Activated CD4-positive, alpha-beta memory T cell treated with anti-CD3 and anti-CD28 coated beads for 36 hours (primary cell): Measurements from ENCODE around the gene FOXL1. TPM values are rescaled to one million over a fixed set of nuclear protein-coding genes. Genes with fewer than 3 reads are reported as not detected.

ENCODE experiments used
- CTCF ChIA-PET: fragments of 350-600 bp; sonication (Branson Sonifier 250); formaldehyde crosslinking; loops from one replicate; lab custom pipeline; 2021; ENCODE audit warnings: antibody characterized with exemption, inconsistent platforms; lab: Charles Lee
- POLR2A ChIA-PET: fragments of 350-600 bp; sonication (Branson Sonifier 250); formaldehyde crosslinking; loops from one replicate; lab custom pipeline; 2021; ENCODE audit warnings: antibody characterized with exemption; lab: Charles Lee
- DNase-seq: peaks from one replicate; pipeline ENCODE4 v3.0.0-alpha.2; 2020
- H3K27ac Mint-ChIP-seq: one replicate; pipeline ENCODE4 v1.8.0; 2021; ENCODE audit warnings: mixed read lengths
- H3K27me3 Mint-ChIP-seq: one replicate; pipeline ENCODE4 v1.8.0; 2021; ENCODE audit warnings: mixed read lengths
- H3K36me3 Mint-ChIP-seq: one replicate; pipeline ENCODE4 v1.8.0; 2021; ENCODE audit warnings: mixed read lengths
- H3K4me1 Mint-ChIP-seq: one replicate; pipeline ENCODE4 v1.8.0; 2021; ENCODE audit warnings: low read depth, mixed read lengths
- H3K4me3 Mint-ChIP-seq: one replicate; pipeline ENCODE4 v1.8.0; 2021; ENCODE audit warnings: mild to moderate bottlenecking, mixed read lengths
- H3K9me3 Mint-ChIP-seq: one replicate; pipeline ENCODE4 v1.8.0; 2021; ENCODE audit warnings: mixed read lengths
- intact Hi-C: fragments of 100-400 bp; cut with micrococcal nuclease; formaldehyde crosslinking; loops from one replicate; pipeline ENCODE4 v1.15.1; 2023
- total RNA-seq, 2 experiments: library from RNA; stranded (reverse); gene quantifications; one replicate each; pipeline ENCODE4 v1.2.3, GENCODE V29; 2021

FOXL1 gene
- total RNA-seq, 2 experiments from 2014 or later: not detected

DNA sequence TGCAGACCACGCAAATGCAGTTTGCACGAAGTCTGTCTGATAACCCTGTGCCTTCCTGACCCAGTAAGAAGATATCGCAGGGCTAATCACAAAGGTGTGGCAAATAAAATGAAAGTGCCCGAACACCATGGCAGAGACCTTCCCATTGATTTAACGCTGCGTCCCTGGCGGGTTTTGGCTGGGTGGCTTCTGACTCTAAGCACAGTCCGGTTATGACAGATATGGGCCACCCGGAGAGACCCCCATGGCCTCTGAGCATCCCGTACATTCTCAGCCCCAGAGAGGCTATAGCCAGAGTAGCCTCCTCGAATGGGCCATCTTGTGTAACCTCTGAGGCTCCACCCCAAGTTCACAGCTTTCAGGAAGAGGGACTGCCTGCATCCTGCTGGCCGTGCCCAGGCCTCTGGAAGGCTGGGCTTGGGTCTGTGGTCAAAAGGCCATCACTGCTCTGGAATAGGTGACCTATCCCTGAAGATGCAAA is 6.3 kb upstream of the FOXL1 start:
- DNase-seq: no peak
- Mint-ChIP-seq H3K36me3 (no peaks in the 10 kb centered on the region), H3K27ac (no peak overlapping the region), H3K9me3 (no peaks in the 10 kb centered on the region), H3K4me1 (peaks cover 11% of the 10 kb centered on the region), H3K27me3 (peaks cover 61% of the 10 kb centered on the region), H3K4me3 (no peak overlapping the region)
- CTCF ChIA-PET: interaction anchor here (1.0 kb wide), 1 partner anchor 490 kb away, joined by 3 read pairs; no protein-coding TSS in a partner anchor
- POLR2A ChIA-PET: no interaction called here
- intact Hi-C loops: no loop called here

GRCh38 chr16:86572606-86573005 is 5.7 kb upstream of the FOXL1 start:
- ChIA-PET CTCF (no interaction called here), POLR2A (no interaction called here)

GRCh38 chr16:86573215-86573614 is 5.1 kb upstream of the FOXL1 start:
- ChIA-PET POLR2A (no interaction called here), CTCF (no interaction called here)
- Mint-ChIP-seq H3K9me3 (no peaks in the 10 kb centered on the region), H3K36me3 (no peaks in the 10 kb centered on the region), H3K4me3 (no peak overlapping the region), H3K27me3 (peaks cover 69% of the 10 kb centered on the region), H3K27ac (no peak overlapping the region), H3K4me1 (peaks cover 14% of the 10 kb centered on the region)
- intact Hi-C loops: no loop called here
- DNase-seq: no peak

More at GRCh38 chr16:86572606-86573005, 5.7 kb upstream of the FOXL1 start:
- no peak overlapping the region for H3K27ac Mint-ChIP-seq
- H3K36me3 Mint-ChIP-seq: no peaks in the 10 kb centered on the region
- intact Hi-C loops: no loop called here
- H3K4me3 Mint-ChIP-seq: no peak overlapping the region
- peaks cover 64% of the 10 kb centered on the region for H3K27me3 Mint-ChIP-seq
- no peak for DNase-seq
- no peaks in the 10 kb centered on the region for H3K9me3 Mint-ChIP-seq
- H3K4me1 Mint-ChIP-seq: peaks cover 14% of the 10 kb centered on the region

GRCh38 chr16:86573646-86574508 is 4.5 kb upstream of the FOXL1 start:
- no peaks in the 10 kb centered on the region for H3K9me3 Mint-ChIP-seq
- CTCF ChIA-PET: interaction anchor here (1.1 kb wide), 1 partner anchor 9 kb away, joined by 4 read pairs; no protein-coding TSS in a partner anchor
- DNase-seq: no peak
- no peak overlapping the region for H3K27ac Mint-ChIP-seq
- intact Hi-C loops: no loop called here
- peaks cover 70% of the 10 kb centered on the region for H3K27me3 Mint-ChIP-seq
- peaks cover 11% of the 10 kb centered on the region for H3K4me1 Mint-ChIP-seq
- H3K36me3 Mint-ChIP-seq: no peaks in the 10 kb centered on the region
- POLR2A ChIA-PET: no interaction called here
- H3K4me3 Mint-ChIP-seq: no peak overlapping the region

DNA sequence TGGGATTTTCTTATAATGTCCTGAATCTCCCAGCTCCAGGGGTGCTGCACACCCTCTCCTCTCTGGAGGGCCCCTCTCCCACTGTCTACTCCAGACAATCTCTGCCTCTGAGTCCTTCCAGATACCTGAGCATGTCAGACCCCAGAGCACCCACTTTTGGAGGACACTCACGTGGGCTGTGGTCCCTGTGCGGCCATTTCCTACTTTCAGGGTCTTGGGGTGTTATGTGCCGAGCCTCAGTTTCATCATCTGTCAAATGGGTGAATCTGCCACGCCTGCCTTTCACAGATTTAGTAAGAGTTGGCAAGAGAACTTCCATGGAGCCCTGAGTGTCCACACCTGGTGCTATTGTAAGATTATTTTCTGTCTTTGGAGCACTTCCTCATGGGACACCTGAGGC is 3.7 kb upstream of the FOXL1 start:
- CTCF ChIA-PET: interaction anchor here (1.1 to 2.0 kb wide), 2 partner anchors 10 to 186 kb away, joined by 4 to 8 read pairs; no protein-coding TSS in a partner anchor

DNA sequence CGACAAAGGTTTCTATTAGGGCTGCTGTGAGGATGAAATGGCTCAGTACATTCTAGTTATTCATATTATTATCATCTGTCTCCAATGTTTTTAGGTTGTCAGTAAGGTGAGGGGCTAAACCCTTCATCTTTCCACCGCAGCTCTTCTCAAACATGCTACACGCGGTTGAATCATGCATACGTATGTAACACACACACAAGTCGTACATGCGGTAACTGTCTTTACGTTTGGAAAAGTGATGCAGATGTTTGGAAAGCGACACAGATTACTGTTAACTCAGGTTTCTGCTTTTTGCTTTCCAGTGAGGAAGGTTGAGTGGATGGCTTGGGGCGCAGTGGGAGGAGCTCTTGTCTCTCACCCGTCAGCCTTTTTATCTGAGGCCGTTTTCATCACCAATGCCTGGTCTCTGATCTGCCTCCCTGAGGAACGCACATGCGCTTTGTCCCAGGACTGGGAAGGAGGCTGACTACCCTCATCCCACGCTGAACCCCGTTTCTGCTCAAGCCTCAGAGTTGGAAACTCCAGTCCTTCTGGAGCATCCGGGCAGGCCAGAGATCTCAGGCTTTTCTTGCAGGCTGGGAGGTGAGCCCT is 3.2 kb upstream of the FOXL1 start:
- ChIA-PET POLR2A (no interaction called here), CTCF (interaction anchor here (1.8 to 2.0 kb wide), 2 partner anchors 186 to 299 kb away, joined by 7 to 8 read pairs; no protein-coding TSS in a partner anchor)
- H3K4me1 Mint-ChIP-seq: peaks cover 11% of the 10 kb centered on the region
- no peaks in the 10 kb centered on the region for H3K9me3 Mint-ChIP-seq
- H3K4me3 Mint-ChIP-seq: no peak overlapping the region
- no peak overlapping the region for H3K27ac Mint-ChIP-seq
- no peak for DNase-seq
- peaks cover 69% of the 10 kb centered on the region for H3K27me3 Mint-ChIP-seq
- intact Hi-C loops: no loop called here
- no peaks in the 10 kb centered on the region for H3K36me3 Mint-ChIP-seq

More for the DNA sequence above, 3.7 kb upstream of the FOXL1 start:
- Mint-ChIP-seq H3K4me3 (no peak overlapping the region), H3K36me3 (no peaks in the 10 kb centered on the region), H3K27ac (no peak overlapping the region), H3K4me1 (peaks cover 11% of the 10 kb centered on the region), H3K9me3 (no peaks in the 10 kb centered on the region), H3K27me3 (peaks cover 68% of the 10 kb centered on the region)
- POLR2A ChIA-PET: no interaction called here
- intact Hi-C loops: no loop called here
- DNase-seq: no peak

- ChIA-PET POLR2A (no interaction called here), CTCF (interaction anchor here (0.5 to 2.0 kb wide), 4 partner anchors 12 to 485 kb away, joined by 4 to 14 read pairs (median 8); no protein-coding TSS in a partner anchor)
- Mint-ChIP-seq H3K4me3 (peak overlapping the region; percentile 59), H3K4me1 (peaks cover 11% of the 10 kb centered on the region), H3K9me3 (no peaks in the 10 kb centered on the region), H3K27ac (no peak overlapping the region), H3K27me3 (peaks cover 68% of the 10 kb centered on the region), H3K36me3 (no peaks in the 10 kb centered on the region)
- peak; percentile 66 for DNase-seq
- intact Hi-C loops: no loop called here
Observed at GRCh38 chr16:86575754-86576557, 2.4 kb upstream of the FOXL1 start.

- Mint-ChIP-seq H3K4me1 (peaks cover 11% of the 10 kb centered on the region), H3K36me3 (no peaks in the 10 kb centered on the region), H3K27me3 (peaks cover 70% of the 10 kb centered on the region), H3K27ac (no peak overlapping the region), H3K4me3 (peak overlapping the region; percentile 59), H3K9me3 (no peaks in the 10 kb centered on the region)
- intact Hi-C loops: no loop called here
- POLR2A ChIA-PET: no interaction called here
- CTCF ChIA-PET: interaction anchor here (1.2 to 1.8 kb wide), 2 partner anchors 13 to 297 kb away, joined by 7 to 14 read pairs; no protein-coding TSS in a partner anchor
- DNase-seq: no peak
Observed at GRCh38 chr16:86576591-86577313, 1.6 kb upstream of the FOXL1 start.

DNA sequence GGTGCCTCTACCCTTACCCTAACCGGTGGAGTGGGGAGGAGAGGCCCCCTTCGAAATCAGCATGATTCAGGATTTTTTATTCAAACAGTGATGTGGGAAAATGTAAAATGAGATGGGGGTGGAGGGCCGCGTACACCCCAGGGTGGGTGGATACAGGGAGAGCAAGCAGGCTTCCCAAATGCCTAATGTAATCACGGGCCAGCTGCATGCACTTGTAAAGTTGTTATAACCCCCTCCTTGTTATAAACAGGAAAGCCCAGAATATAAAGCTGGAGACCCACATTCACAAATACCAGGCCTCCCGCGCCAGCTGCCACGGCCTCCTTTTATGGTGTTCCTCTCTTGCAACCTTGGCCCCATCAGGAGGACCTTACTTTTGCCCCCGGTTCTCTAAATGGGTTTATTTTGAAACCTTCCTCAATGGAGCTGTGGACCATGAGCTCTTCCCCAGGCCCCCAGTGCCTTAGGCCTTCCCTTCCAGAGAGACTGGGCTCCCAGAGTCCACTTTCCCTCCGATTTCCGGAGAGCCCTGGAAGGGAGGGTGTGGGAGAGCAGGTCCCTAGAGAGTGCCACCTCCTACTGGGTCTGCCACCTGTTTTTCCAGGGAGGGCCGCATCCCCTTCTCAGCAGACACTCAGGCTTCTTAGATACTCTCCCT is 906 bp upstream of the FOXL1 start:
- CTCF ChIA-PET: no interaction called here
- Mint-ChIP-seq H3K36me3 (no peaks in the 10 kb centered on the region), H3K9me3 (no peaks in the 10 kb centered on the region), H3K4me3 (no peak overlapping the region), H3K27me3 (peaks cover 65% of the 10 kb centered on the region), H3K27ac (no peak overlapping the region), H3K4me1 (peaks cover 11% of the 10 kb centered on the region)
- POLR2A ChIA-PET: no interaction called here
- intact Hi-C loops: no loop called here
- DNase-seq: no peak

- DNase-seq: no peak
- no peak overlapping the region for H3K4me3 Mint-ChIP-seq
- POLR2A ChIA-PET: no interaction called here
- CTCF ChIA-PET: interaction anchor here (0.6 kb wide), 1 partner anchor 14 kb away, joined by 3 read pairs; no protein-coding TSS in a partner anchor
- H3K9me3 Mint-ChIP-seq: no peaks in the 10 kb centered on the region
- intact Hi-C loops: no loop called here
- peaks cover 59% of the 10 kb centered on the region for H3K27me3 Mint-ChIP-seq
- no peaks in the 10 kb centered on the region for H3K36me3 Mint-ChIP-seq
- no peak overlapping the region for H3K27ac Mint-ChIP-seq
- H3K4me1 Mint-ChIP-seq: peaks cover 11% of the 10 kb centered on the region
Observed at GRCh38 chr16:86578611-86579267, 390 bp downstream of the FOXL1 start.
